Gastrocnemius medialis (tissue), 4 donors: ENCODE results near the gene PTH1R. TPM values are rescaled to one million over a fixed set of nuclear protein-coding genes. Genes with fewer than 3 reads are reported as not detected.

Experiments
- ATAC-seq, 2 donors: fragments of 150-250 bp; one replicate each; pipeline ENCODE4 v1.9.1; 2016
- DNase-seq, 2 donors: peaks; one replicate each; pipeline ENCODE4 v3.0.0-alpha.2; 2019
- H3K27ac ChIP-seq, 4 donors: fragments of 200-600 bp; sonication (generic); 1 replicate in 1 of 4; 2 replicates in 3 of 4; pipeline ENCODE4 v1.5.1; 2016 to 2018; ENCODE audit warnings: mild to moderate bottlenecking in 2 of 4, moderate library complexity in 1 of 4
- H3K27me3 ChIP-seq, 3 donors: fragments of 200-600 bp; sonication (generic) in 2 of 3; 1 replicate in 1 of 3; 2 replicates in 2 of 3; pipeline versions ENCODE4 v1.5.1 to v1.6.0; 2016 to 2019; ENCODE audit warnings: mild to moderate bottlenecking in 1 of 3, moderate library complexity in 1 of 3
- H3K36me3 ChIP-seq, 2 donors: fragments of 200-600 bp; sonication (generic) in 1 of 2; one replicate each; pipeline ENCODE4 v1.5.1; 2017 to 2018
- H3K4me1 ChIP-seq, 2 donors: fragments of 200-600 bp; sonication (generic) in 1 of 2; one replicate each; pipeline ENCODE4 v1.5.1; 2016 to 2017; ENCODE audit warnings: mild to moderate bottlenecking in 2 of 2
- H3K4me3 ChIP-seq, 4 donors: fragments of 200-600 bp; sonication (generic) in 3 of 4; 1 replicate in 1 of 4; 2 replicates in 3 of 4; pipeline ENCODE4 v1.5.1; 2016 to 2019; ENCODE audit warnings: mild to moderate bottlenecking in 2 of 4
- H3K9me3 ChIP-seq, 3 donors: fragments of 200-600 bp; sonication (generic) in 2 of 3; 1 replicate in 1 of 3; 2 replicates in 2 of 3; pipeline ENCODE4 v1.5.1; 2016 to 2019
- CTCF ChIP-seq, 5 experiments: fragments of 450-650 bp in 3 of 5; fragments of 200-600 bp in 2 of 5; sonication (generic) in 2 of 5; IDR thresholded peaks in 4 of 5; conservative IDR thresholded peaks in 1 of 5; 1 replicate in 4 of 5; 2 replicates in 1 of 5; pipeline ENCODE4 v1.5.1; 2016 to 2019; ENCODE audit warnings: antibody characterized with exemption in 5 of 5, mild to moderate bottlenecking in 3 of 5, moderate library complexity in 3 of 5
- POLR2A ChIP-seq, 2 donors: fragments of 450-650 bp; IDR thresholded peaks; one replicate each; pipeline ENCODE4 v1.6.1; 2017; ENCODE audit warnings: antibody characterized with exemption in 2 of 2, mild to moderate bottlenecking in 2 of 2, moderate library complexity in 2 of 2
- in situ Hi-C, 4 donors: fragments of 200-750 bp; cut with MboI; loops; one replicate each; pipeline versions ENCODE4 v1.15.0 to v1.8.0; 2017; ENCODE audit warnings: low sequenced_read_pairs in 4 of 4
- intact Hi-C: fragments of 100-400 bp; cut with DNase I; formaldehyde crosslinking; loops from one replicate; pipeline ENCODE4 v1.15.1; 2023; ENCODE audit warnings: low total_unique reads
- total RNA-seq, 4 donors: library from RNA; depleted of rRNA; stranded (reverse); fragments of >200 nt; gene quantifications; one replicate each; pipeline versions ENCODE4 v1.1.0 to v1.2.3, GENCODE V29; 2016

Gene PTH1R
- total RNA-seq, 4 donors from 2014 or later = 2.3 to 7.9 (median 7.3) TPM

- peaks cover 94 to 99% of the 10 kb centered on the region in 2 donors for H3K4me1 ChIP-seq
- H3K9me3 ChIP-seq = no peaks in the 10 kb centered on the region
- H3K36me3 ChIP-seq = no peaks in the 10 kb centered on the region
- in situ Hi-C loops (no loop called here), intact Hi-C loops (loop anchor here (5.0 to 10.0 kb wide), 3 partner anchors 84 to 368 kb away; partner anchors contain the start of genes LRRC2 and SETD2)
- TF ChIP-seq POLR2A (IDR thresholded peaks at IDR 0.05) (no peak), CTCF (IDR thresholded peaks at IDR 0.05 in 4 of 5, conservative IDR thresholded peaks at IDR 0.05 in 1 of 5) (no peak)
- peak in 1 of 2 donors; percentile 11 for DNase-seq
- no peak overlapping the region for H3K4me3 ChIP-seq
- no peaks in the 10 kb centered on the region for H3K27me3 ChIP-seq
- no peak for ATAC-seq
- H3K27ac ChIP-seq = peak overlapping the region; percentile 77 to 96 (median 92)
Observed at GRCh38 chr3:46933261-46933660, 55.7 kb downstream of the PTH1R start.

- DNase-seq (peak in 1 of 2 donors; percentile 14), ATAC-seq (no peak)
- Histone ChIP-seq H3K4me3 (no peak overlapping the region), H3K27me3 (no peaks in the 10 kb centered on the region), H3K9me3 (no peaks in the 10 kb centered on the region), H3K27ac (peak overlapping the region; percentile 90 to 96 (median 92)), H3K4me1 (peaks cover 94 to 98% of the 10 kb centered on the region in 2 donors), H3K36me3 (no peaks in the 10 kb centered on the region)
- in situ Hi-C loops (no loop called here), intact Hi-C loops (loop anchor here (2.0 to 10.0 kb wide), 4 partner anchors 45 to 369 kb away; partner anchors contain the start of genes LRRC2, NBEAL2 and SETD2)
- TF ChIP-seq POLR2A (IDR thresholded peaks at IDR 0.05) = no peak
- TF ChIP-seq CTCF (IDR thresholded peaks at IDR 0.05 in 4 of 5, conservative IDR thresholded peaks at IDR 0.05 in 1 of 5) = no peak
Observed at GRCh38 chr3:46934072-46934471, 56.6 kb downstream of the PTH1R start.

- H3K9me3 ChIP-seq = no peaks in the 10 kb centered on the region
- peaks cover 94 to 96% of the 10 kb centered on the region in 2 donors for H3K4me1 ChIP-seq
- intact Hi-C loops = loop anchor here (1.0 to 10.0 kb wide), 5 partner anchors 8 to 370 kb away; partner anchors contain the start of genes LRRC2, NBEAL2 and SETD2
- H3K4me3 ChIP-seq = no peak overlapping the region
- H3K27ac ChIP-seq = peak overlapping the region; percentile 90 to 96 (median 92)
- ATAC-seq (no peak), DNase-seq (no peak)
- H3K27me3 ChIP-seq = no peaks in the 10 kb centered on the region
- H3K36me3 ChIP-seq = no peaks in the 10 kb centered on the region
- in situ Hi-C loops = no loop called here
- TF ChIP-seq POLR2A (IDR thresholded peaks at IDR 0.05) (no peak), CTCF (IDR thresholded peaks at IDR 0.05 in 4 of 5, conservative IDR thresholded peaks at IDR 0.05 in 1 of 5) (no peak)
Observed at GRCh38 chr3:46934498-46935167, 57.1 kb downstream of the PTH1R start.

GRCh38 chr3:46935168-46935858 is 57.8 kb downstream of the PTH1R start:
- intact Hi-C loops = loop anchor here (1.0 to 10.0 kb wide), 4 partner anchors 9 to 371 kb away; partner anchors contain the start of genes LRRC2, NBEAL2 and SETD2
- peak; percentile 14 to 41 for TF ChIP-seq POLR2A (IDR thresholded peaks at IDR 0.05)
- TF ChIP-seq CTCF (IDR thresholded peaks at IDR 0.05 in 4 of 5, conservative IDR thresholded peaks at IDR 0.05 in 1 of 5) = peak; percentile 63 to 88 (median 69)
- peaks cover 89 to 90% of the 10 kb centered on the region in 2 donors for H3K4me1 ChIP-seq
- H3K27me3 ChIP-seq = no peaks in the 10 kb centered on the region
- no peak overlapping the region for H3K4me3 ChIP-seq
- H3K36me3 ChIP-seq = peaks cover 0 to 4% of the 10 kb centered on the region in 2 donors
- peak overlapping the region; percentile 90 to 96 (median 92) for H3K27ac ChIP-seq
- DNase-seq (peak; percentile 94 to 99), ATAC-seq (peak; percentile 92 to 94)
- in situ Hi-C loops = no loop called here
- no peaks in the 10 kb centered on the region for H3K9me3 ChIP-seq
